HG02678 (cell line): ENCODE results near the gene VPS37D.

ENCODE experiments used
- ATAC-seq: cut with Tn5 transposase; IDR thresholded peaks from one replicate; pipeline ENCODE4 v1.9.1; 2021; ENCODE audit warnings: mild to moderate bottlenecking, moderate library complexity; ENCODE audit not compliant: unreplicated experiment

VPS37D gene

DNA sequence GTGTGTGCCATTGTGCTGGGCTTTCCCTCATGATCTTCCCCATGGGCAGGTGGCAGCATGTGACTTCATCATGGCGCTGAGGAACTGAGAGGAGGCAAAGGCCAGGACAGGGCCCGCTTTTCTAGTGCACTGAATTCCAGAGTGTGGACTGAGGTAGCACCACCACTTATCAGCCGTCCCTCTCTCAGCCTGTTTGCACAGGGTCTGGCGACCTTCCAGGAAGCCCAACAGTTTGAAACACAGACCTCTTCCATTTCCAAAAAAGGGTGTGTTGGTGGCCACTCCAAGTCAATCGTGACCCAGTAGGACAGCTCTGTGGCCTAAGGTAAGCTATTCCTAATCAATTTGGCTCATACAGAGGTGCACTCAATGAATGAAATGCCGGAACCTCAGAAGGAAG is 11.2 kb downstream of the VPS37D start:
- no peak for ATAC-seq

DNA sequence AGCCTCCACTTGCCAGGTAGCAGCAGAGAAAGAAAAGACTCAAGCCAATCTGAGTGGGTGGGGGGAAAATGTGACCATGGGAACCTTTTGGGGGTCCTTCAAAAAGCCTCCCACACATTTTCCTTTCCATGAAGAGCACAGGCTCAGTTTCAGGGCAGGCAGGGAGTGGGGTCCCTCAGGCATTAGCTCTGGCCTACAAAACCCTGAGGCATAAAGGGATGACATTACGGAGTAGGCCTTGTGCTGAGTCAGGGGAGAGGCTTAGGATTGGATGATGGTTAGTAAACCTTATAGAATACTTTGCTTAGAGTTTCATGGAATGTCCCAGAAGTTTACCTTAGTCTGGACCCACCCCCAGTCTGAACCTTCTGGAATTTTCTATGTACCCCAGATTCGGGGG is 12.1 kb downstream of the VPS37D start:
- ATAC-seq: no peak

DNA sequence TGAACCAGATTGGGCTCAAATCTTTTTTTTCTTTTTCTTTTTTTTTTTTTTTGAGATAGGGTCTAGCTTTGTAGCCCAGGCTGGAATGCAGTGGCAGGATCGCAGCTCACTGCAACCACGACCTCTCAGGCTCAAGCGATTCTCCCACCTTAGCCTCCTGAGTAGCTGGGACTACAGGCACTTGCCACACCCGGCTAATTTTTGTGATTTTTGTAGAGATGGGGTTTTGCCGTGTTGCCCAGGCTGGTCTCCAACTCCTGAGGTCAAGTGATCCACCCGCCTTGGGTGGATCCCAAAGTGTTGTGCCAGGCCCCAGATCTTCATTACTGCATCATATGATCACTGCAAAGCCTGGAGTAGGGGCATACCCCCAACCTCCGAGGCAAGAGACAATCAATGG is 12.9 kb downstream of the VPS37D start:
- ATAC-seq: no peak

DNA sequence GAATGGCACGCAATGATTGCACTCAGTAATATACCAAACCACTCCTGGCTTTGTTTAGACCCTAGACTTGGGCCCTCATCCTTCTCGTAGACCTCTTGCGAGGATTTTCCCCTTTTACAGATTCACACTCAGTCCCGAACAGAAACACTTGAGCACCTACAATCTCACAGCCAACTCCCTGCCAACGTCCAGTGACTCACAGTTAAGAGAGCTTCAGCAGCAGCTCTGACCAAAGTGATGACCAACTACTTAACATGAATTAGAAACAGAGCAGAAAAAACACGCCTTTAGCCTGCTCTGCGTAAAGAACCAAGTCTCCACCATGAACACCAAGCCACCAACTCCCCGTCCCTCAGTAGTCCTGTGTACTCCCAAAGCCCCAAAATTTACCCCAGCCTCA is 13.4 kb downstream of the VPS37D start:
- no peak for ATAC-seq

DNA sequence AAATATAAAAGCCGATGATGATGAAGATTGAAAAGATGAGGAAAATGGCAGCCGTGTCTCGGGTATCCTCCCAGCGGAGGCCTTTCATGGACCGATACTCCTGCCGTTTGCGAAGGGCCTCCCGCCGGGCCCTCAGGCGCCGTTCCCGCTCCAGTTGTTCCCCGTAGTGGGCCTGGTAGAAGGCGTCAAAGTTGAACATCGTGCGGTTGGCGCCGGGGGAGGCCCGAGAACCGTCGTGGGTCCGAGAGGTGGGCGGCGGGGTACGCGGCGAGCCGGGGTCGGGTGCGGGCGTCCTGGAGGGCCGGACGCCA is 15.1 kb downstream of the VPS37D start:
- no peak for ATAC-seq

DNA sequence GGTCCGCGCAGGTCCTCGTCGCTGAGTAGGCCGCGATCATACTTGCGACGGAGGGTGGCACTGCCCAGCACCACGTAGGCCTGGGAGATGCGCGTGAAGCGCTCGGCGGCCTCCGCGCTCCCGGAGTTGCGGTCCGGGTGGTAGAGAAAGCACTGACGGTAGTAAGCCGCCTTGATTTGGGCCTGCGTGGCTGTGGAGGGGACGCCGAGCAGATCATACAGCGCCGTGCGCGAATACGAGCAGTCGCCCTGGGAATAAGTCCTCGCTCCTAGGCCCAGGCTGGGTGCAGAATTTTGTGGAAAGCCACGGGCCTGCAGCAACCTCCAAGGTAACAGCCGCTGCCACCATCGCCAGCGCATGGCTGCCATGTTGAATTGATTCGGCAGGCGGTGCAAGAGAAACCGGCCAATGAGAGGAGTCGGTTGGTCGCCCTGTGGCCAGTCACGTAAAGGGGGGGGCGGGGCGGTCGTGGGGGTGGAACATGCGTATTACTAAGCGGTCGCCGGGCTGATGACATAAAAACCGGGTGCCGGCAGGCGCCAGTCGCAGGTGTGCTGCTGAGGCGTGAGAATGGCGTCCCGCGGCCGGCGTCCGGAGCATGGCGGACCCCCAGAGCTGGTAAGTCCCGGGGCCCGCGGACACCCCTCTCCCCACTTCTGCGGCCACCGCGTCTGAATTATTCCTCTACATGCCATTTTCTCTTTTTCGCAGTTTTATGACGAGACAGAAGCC is 15.6 kb downstream of the VPS37D start, which contains the start of the genes BUD23 and DNAJC30:
TSS of gene BUD23 (plus strand) at position 542 of the 732 bp plus-strand sequence. CDS start at position 571, 29 bp downstream.
TSS of gene DNAJC30 (minus strand) at position 398 of the 732 bp plus-strand sequence. CDS start at position 368, 30 bp downstream.
- ATAC-seq: peak; percentile 96

DNA sequence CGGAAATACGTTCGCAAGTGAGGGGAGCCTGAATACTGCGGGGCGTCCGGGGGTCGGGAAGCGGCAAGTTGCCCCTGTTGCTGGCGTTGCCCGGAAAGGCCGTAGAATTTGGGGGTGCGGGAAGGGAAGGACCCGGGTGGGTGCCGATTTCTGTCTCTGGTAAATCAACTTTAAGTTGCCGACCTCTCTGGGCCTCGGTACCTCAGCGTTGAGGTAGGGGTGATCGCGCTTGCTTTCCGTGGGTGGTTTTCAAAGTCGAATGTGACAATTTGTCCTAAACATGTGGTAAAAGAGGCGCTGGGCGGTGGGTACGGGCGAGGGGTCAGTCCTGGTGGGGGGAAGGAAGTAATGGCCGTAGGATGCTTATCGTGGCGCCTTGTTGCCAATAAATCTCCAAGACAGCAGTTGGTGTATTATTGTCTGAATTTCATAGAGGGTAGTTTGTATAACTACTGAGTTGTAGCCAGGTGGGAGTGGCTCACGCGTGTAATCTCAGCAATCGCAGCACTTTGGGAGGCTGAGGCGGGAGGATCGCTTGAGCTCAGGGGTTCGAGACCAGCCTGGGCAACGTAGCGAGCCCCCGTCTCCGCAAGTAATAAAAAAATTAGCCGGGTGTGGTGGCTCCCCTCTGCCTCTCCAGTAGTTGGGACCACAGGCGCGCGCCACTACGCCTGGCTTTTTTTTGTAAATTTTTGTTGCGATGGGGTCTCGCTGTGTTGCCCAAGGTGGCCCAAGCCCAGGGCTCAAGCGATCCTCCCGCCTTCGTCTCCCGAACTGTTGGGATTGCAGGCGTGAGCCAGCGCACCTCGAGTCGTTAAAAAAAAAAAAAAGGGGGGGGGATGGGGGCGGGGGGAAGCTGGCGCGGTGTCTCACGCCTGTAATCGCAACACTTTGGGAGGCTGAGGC is 16.4 kb downstream of the VPS37D start:
- ATAC-seq: no peak

DNA sequence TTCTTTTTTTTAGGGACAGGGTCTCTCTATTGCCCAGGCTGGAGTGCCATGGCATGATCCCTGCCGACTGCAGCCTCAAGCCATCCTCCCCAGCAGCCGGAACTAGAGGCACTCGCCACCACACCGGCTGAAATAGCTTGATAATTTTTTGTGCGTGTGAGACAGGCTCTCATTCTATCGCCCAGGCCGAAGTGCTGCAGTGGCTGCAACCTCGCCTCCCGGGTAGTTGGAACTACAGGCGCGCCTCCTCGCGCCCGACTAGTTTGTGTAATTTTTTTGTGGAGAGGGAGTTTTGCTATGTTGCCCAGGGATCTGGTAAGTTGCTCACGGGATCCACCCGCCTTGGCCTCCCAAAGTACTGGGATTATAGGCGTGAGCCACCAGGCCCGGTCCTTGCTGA is 17.7 kb downstream of the VPS37D start:
- no peak for ATAC-seq

DNA sequence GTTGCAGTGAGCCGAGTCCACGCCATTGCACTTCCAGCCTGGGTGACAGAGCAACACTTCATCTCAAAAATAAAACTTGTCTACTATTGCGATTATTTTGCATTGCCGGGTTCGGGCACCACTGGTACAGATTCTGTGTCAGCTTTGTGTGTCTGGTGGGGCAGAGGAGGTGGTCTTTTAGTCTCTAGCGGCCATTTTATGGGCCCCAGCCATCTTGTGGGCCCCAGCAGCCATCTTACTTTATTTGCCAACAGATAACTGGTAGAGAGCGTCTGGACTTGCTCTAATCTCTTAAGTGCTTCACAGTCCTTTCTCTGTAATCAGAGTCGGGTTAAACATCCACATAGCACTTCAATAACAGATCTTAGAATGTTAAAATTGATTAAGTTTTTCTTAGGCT is 20.7 kb downstream of the VPS37D start:
- no peak for ATAC-seq

DNA sequence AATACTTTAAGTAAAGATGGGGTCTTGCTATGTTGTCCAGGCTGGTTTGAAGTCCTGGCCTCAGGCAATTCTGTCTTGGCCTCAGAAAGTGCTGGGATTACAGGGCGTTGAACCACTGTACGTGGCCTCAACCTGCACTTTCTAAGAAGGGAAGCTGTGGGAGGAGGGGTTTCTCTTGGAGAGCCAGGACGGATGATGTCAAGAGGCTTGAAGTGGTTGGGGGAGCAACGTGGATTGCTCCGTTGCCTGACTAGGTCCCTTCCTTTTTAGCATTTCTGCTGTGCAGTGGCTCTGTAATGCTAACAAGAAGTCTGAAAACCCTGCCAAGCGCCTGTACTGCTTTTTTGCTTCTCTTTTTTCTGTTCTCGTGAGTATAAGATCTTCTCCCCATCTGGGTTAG is 23.0 kb downstream of the VPS37D start:
- no peak for ATAC-seq

DNA sequence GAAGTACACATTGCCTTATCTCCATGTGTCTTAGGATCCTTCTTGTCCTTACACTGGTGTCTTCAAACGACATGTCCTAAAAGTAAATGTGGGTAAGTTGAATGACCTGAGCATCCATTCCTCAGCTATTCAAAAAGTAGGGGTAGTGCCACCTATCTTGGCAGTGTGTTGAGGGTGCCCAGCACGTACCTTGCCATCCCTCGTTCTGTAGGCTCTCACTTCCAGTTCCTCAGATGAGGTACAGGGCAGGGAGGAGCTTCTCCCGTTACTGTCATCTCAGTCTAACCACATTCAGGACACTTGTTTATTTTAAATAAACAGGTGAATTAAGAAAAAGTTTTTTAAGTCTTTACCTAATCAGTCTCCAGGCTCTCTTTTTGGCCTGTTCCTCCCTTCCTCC is 28.7 kb downstream of the VPS37D start:
- no peak for ATAC-seq

DNA sequence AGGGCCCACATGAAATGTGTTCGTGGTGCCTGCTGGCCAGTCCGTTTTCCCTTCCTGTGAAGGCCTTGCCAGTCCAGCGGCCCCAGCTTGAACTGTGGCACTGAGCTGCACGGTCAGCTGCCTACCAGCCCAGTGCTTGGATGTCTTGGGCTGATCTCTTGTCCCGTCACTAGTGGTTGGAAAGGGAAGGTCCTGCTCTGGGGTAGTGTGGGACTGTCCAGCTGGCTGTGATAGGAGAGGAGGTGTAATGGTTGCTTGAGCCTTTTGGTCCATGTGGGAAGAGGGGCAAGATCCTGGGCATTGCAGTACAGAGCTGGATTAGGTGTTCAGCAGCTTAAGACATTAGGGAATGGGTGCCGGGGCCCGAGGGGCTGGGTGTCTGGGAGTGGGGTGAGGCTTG is 30.8 kb downstream of the VPS37D start:
- no peak for ATAC-seq

DNA sequence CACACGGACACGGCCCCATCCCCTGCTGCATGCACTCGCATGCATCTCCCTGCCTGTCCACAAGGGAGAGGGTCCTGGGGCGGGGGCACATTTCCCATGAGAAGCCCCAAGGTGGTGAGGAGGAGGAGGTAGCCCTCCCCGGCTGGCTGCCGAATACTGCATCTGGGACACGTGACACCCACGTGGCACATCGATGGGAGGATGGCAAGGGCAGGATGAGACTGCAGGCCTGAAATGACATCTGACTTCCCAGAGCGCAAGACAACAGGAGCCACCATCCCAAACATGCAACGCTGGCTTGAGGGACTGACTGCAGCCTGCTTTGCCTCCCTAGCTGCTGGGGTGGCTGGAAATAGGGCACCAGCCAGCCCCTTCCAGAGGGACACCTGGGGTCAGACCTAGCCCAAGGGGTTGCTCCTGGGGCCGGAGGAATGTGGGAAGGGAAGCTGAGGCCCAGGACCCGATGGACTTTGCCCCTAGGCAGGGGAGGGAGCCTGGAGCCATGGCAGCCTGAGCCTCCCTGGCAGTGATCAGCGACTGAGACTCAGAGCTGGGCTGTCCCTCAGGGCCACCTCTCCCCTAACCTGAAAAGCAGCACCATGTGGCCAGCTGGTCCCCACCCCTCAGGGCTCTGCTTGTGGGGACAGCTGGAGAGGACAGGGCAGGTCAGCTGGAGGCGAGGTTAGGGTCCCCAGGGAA is 31.9 kb downstream of the VPS37D start:
- no peak for ATAC-seq

DNA sequence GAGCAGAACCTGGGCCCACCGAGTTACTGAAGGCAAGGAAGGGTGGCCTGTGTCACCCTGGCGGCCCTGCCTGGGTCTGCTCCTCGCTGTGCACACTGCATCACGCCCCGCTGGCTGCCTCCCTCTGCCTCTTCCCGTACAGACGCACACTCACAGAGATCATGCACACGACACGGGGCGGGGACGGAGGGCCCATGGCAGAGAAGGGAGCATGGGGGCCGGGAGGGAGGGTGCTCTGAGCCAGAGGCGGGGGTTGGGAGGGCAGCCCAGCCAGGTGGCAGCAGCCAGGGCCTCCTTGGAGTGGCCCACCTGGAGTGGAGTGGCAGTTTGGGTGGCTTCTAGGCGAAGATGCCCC is 32.4 kb downstream of the VPS37D start:
- ATAC-seq: no peak

DNA sequence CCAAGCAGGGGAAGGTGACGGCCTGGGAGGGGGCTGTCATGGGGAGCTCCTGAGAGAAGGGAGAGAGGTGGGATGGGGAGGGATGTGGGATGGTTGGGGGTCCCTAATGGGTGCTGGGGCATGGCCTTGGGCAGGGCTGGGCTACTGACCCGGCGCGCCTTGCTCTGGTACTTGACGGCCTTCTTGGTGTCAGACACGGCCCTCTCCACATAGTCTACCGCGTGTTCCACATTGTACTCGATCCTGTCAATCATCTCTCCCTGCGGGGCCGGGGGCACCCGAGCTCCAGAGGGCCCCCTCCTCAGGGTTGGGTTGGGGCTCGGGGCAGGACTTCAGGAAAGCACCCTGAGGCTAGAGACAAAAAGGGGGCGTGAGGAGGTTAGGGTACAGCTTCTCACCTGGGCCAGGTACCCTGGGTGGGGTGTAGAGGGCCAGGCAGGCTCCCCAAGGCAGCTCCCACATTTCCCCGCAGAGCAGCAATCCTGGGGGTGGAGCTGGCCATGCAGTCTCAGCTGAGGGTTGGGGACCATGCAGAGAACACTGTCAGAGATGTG is 33.0 kb downstream of the VPS37D start:
- ATAC-seq: no peak

DNA sequence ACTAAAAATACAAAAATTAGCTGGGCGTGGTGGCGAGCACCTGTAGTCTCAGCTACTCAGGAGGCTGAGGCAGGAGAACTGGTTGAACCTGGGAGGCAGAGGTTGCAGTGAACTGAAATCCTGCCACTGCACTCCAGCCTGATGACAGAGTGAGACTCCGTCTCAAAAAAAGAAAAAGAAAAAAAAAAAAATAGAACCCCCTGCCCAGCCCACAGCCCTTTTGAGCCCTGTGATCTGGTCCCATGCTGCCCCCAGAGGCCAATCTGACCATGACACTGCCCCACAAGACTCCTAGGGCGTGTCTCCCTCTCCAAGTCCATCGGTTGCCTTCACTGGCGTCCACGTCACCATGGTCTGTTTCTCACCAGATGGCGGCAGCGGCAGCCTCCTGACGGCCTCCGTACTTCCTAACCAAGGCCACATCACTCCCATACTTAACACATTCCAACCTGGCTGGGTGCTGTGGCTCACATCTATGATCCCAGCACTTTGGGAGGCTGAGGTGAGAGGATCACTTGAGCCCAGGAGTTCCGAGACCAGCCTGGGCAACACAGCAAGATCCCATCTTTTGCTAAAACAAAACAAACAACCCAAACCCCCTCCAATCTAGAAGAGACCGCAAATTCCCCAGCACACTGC is 33.8 kb downstream of the VPS37D start:
- ATAC-seq: no peak

DNA sequence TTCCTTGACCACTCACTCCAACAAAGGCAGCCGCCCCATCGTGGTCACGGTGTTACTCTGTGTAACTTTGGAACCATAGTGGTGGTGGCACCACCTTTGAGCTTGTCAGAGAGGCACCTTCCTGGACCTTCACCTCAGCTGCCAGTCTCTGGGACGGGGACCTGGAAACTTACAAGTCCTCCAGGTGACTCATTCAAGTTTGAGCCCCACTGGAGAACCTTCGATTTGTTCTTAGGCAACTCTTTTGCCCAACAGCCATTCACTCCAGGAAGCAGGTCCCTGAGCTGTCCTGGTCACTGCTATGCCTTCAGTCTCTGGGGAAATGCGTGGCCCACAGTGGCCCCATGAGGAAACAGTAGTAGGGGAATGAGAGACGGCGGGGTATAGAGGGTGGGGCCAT is 34.6 kb downstream of the VPS37D start:
- ATAC-seq: no peak

DNA sequence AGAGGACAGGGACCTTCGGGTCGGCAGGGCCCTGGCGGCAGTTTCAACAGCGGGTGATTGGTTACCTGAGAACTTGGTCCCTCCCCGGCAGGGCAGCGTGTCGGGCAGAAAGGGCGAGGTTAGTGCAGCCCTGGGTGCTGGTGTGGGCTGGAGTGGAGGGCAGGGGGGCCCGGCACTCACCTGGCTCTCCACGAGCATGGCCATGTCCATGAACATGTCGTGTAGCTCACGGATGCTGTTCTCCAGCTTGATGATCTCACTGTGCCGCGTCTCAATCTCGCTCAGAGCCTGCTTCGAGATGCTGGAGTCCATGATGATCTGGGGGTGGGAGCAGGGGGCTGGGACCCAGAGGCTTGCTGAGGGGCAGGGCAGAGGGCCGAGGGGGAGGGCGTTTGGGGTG is 35.0 kb downstream of the VPS37D start:
- no peak for ATAC-seq

DNA sequence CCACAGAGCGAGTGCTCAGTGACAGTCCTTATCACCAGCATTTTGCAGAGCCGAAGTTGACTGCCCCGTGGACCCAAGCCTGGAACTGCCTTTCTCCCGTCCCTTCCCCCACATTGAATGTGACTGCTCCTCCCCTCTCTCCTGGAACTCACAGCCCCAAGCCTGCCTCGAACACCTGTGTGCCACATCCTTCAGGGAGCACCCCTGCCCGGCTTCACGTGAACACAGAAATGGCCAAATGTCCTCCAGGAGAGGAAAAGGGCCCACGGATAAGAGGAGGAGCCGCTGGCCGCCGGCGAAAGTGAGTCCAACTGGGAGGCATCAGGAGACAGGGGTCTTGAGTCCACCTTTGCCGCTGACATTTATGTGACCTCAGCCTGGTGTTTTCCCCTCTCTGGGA is 35.6 kb downstream of the VPS37D start:
- ATAC-seq: no peak

DNA sequence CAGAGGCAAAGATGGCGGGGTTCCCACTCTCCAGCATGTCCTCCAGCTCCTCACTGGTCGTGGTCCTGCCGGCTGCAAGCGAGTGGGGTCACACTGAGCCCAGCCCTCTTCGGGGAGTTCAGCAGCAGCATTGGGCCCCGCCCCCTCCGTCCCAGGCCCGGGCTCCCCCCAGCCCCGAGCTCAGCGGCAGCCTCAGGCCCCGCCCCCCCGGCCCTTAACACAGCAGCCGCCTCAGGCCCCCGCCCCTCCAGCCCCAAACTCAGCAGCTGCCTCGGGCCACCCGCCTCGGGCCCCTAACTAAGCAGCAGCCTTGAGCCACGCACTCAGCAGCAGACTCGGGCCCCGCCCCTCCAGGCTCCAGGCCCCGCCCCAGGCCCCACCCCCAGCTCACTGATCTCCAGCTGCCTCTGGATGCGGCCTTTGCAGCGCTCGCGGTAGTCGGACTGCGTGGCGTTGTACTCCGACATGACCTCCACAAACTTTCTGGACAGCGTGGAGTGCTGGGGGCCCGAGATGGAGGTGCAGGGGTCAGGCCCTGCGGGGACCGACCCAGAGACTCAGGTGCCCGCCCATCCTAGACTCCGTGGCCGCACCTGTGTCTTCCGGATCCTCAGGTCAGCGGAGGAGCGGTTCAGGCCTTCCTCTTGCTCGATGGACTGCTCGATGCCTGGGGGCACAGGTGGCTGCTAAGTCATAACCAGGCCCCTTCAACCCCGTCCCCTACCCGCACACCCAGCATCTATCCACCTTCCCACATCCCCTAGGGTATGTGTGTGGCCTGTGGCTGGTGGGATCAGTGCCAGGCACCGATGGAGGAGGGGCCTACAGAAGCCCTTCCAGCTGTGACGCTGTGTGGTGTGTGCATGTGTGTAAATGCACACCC is 36.4 kb downstream of the VPS37D start:
- ATAC-seq: no peak
